ENCODE measurements around the gene ZBTB21.
A peak's percentile ranks its signal among the peaks of the same experiment; 100 is the strongest.
"Not testable (repeated sequence)": the region's sequence is repeated elsewhere in the genome, so short reads cannot be mapped to it uniquely, and the experiment has no call there.

Gene ZBTB21

GRCh38 chr21:42016364-42016985, 6.3 kb upstream of the ZBTB21 start:
- no peak for DNase-seq

GRCh38 chr21:42013931-42014330, 3.8 kb upstream of the ZBTB21 start:
- no peak for DNase-seq

GRCh38 chr21:42013376-42013775, 3.2 kb upstream of the ZBTB21 start:
- DNase-seq, result peak; percentile 58

- DNase-seq, result no peak
Measured at GRCh38 chr21:42012763-42013329, 2.7 kb upstream of the ZBTB21 start.

DNA sequence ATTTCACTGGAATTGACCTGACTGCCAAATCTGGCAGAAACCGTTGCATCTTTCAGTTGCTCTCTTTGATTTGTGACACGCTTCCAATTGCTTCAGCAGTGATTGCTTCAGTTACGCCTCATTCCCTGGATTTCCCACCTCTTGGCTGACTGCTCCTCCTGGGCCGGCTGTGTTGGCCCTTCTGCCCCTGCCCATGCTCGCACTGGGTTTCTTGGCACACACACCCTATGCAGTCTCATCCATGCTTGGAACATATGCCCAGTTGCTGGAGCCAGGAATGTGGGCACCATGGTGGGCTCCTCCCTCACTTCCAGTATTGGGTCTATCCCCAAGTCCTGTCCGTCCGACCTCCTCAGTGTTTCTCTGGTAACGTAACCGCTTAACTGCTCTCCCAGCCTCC, 2.2 kb upstream of the ZBTB21 start:
- DNase-seq, result no peak

GRCh38 chr21:42010507-42011495, 641 bp upstream of the ZBTB21 start:
- no peak for DNase-seq

- no peak for DNase-seq
Measured at GRCh38 chr21:42009018-42009830, 936 bp downstream of the ZBTB21 start.

DNA sequence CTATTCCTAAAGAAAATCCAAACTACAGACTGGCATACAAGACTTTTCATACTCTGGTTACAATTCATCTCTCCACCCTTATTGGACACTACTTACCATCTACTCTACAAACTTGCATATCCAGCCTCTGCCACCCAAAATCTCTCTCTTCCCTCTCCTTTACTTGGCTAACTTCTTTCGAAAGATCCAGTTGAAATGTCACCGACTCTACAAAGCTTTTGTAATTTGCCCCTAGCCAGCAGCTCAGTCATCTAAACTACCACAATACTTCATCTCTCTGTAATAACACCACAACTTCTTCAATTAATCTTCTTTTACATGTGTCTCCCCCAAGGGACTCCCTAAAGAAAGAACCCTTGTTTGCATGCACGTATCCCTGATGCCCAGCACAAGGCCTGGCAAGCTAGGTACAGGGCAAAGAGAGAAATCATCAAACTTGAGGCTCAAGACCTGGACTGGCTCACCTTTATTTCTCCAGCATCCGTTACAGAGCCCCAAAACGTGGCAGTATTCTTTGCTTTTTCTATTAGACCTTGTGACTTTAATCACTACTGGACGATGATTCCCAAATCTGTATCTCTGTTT, 2.7 kb downstream of the ZBTB21 start:
- DNase-seq, result no peak

GRCh38 chr21:42006765-42007164, 3.4 kb downstream of the ZBTB21 start:
- no peak for DNase-seq

GRCh38 chr21:42004406-42005199, 5.6 kb downstream of the ZBTB21 start:
- DNase-seq, result no peak

GRCh38 chr21:42003051-42003461, 7.1 kb downstream of the ZBTB21 start:
- DNase-seq, result no peak

DNA sequence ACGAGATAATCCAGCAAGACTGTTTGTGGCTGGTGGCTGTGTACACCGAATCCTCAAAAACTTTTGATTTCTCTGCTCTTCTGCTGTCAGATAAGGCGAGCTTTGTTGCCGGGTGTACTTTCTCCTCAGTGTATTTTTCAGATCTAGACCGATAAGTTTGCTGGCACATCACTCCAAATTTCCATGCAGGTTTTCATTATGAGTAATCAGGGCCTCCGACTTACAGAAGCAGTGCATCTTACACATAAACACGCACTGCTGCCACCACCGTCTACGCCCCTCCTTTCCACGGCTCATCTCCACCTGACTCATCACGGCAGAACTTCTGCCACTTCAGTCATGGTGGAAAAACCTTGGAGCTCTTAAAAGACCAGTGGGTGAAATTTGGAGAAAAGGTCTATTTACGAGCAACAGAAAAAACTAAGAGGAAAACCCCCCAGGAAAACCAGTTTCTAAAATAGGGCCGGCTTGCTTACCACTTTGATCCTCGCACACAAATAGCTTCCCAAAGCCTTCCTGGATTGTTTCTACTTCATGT, 7.7 kb downstream of the ZBTB21 start:
- DNase-seq, result no peak

DNA sequence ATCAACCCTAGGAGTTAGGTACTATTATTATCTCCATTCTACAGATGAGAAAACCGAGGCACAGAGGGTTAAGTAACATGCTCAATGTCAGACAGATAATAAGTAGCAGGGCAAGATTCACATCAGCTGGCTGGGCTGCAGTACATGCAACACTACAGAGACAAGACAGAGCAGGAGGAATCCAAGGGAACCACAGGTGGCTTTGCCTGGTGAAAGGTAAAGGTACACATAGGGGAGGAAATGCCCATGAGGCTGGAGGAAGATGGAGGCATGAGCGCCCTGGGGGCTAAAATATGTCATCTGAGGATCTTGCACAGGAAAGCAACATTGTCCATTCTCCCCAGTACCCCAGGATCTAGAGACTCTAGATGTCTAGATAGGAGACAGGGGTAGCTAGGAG, 8.4 kb downstream of the ZBTB21 start:
- DNase-seq, result no peak

GRCh38 chr21:42000908-42001307, 9.3 kb downstream of the ZBTB21 start:
- DNase-seq, result no peak

DNA sequence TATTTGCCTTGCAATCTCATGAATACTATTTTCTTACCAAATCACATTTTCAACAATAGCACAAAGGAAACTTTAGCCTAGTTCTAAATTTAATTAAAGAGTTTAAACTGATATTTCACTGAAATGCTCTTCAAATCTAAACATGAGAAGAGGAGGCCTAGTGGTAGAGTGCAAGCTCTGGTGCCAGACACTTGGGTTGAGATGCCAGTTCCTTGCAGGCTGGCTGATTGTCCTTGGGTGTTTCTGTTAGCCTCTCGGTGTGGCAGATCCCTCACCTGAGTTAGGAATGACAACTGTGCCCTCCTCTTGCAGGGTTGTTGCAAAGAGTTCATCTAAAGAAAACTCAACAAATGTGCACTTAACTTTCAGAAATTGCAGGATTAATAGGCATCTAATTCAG, 12.5 kb downstream of the ZBTB21 start:
- DNase-seq, result no peak

DNA sequence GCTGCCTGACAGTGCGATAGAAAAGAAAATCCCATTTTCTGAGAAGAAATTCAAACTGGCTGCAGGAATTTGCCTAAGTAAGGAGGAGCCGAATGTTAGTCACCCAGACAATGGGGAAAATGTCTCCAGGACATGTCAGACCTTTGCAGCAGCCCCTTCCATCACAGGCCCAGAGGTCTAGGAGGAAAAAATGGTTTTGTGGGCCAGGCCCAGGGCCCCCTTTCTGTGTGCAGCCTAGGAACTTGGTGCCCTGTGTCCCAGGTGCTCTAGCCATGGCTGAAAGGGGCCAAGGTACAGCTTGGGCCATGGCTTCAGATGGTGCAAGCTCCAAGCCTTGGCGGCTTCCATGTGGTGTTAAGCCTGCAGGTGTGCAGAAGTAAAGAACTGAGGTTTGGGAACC, 14.6 kb downstream of the ZBTB21 start:
- no peak for DNase-seq

GRCh38 chr21:41994613-41995012, 15.5 kb downstream of the ZBTB21 start:
- not testable (repeated sequence) for DNase-seq

GRCh38 chr21:41993744-41994143, 16.4 kb downstream of the ZBTB21 start:
- DNase-seq, result no peak

GRCh38 chr21:41992576-41992975, 17.6 kb downstream of the ZBTB21 start:
- no peak for DNase-seq

DNA sequence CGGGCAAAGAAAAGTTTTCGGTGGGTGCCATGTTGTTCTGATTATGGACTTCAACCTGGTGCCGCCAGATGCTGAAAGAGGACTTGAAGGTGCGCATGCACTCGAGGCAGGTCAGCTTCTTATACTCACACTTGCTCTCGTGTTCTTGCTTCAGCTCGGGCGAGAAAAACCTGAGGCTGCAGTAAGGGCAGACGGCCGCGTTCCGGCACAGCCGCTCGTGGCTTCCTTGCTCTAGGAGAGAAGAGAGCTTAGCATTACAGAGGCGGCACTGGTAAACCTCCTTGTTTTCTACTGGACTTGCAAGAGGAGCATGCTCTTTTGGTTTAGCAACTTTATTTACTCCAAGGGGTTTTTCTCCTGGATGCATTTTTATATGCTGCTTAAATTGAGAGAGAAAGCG, 18.5 kb downstream of the ZBTB21 start:
- no peak for DNase-seq

DNA sequence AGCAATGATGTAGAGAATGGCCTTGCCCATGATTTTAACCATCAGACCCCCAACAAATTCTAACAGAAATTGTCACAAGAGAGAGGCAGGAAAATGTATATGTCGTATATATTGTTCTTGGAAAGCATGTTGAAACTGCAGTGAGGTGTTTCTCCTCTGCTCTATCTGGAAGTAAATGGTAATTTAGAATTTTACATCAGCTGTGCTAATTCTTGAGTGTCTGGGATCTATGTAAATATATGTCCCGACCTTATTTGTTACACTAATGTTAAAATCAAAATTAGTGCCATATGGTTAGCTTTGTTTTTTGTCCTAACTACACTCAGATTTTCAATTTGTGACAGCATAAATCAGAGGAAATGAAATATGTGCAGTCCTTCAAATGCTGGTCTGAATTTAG, 20.5 kb downstream of the ZBTB21 start:
- no peak for DNase-seq

GRCh38 chr21:41987310-41987709, 22.9 kb downstream of the ZBTB21 start:
- DNase-seq, result no peak

All from NCI-H2081 treated with DMSO at 0.1 percent for 48 hours (cell line).